HEK293 (cell line): ENCODE data around the gene RIPK3.

Source experiments
- SALL2 ChIP-seq: fragments of 450-650 bp; formaldehyde crosslinking; IDR thresholded peaks from 2 replicates; pipeline ENCODE4 v1.5.0; 2017; ENCODE audit warnings: missing biosample characterization, mild to moderate bottlenecking, missing genetic modification characterization, borderline replicate concordance
- ZNF280C ChIP-seq: fragments of 450-650 bp; formaldehyde crosslinking; IDR thresholded peaks from 2 replicates; pipeline ENCODE4 v1.5.1; 2016; ENCODE audit warnings: missing biosample characterization, missing genetic modification characterization
- ZNF660 ChIP-seq: fragments of 450-650 bp; IDR thresholded peaks from 2 replicates; pipeline ENCODE4 v1.5.1; 2018; ENCODE audit warnings: missing biosample characterization, mild to moderate bottlenecking, missing genetic modification characterization

GRCh38 chr14:24347134-24347533 lies 7.3 kb upstream of the RIPK3 start:
- TF ChIP-seq ZNF660 (tag by site-specific recombination) = no peak
- TF ChIP-seq SALL2 = no peak
- no peak for TF ChIP-seq ZNF280C (tag by site-specific recombination)
